WTC11 (cell line): ENCODE results near the gene RAB17. TPM values are rescaled to one million over a fixed set of nuclear protein-coding genes. Genes with fewer than 3 reads are reported as not detected.

Source experiments
- ATAC-seq: fragments of 200-7000 bp; cut with Tn5 transposase; 2 replicates; pipeline ENCODE4 v1.10.0; 2021; ENCODE audit warnings: mild to moderate bottlenecking, moderate library complexity
- CTCF ChIA-PET: fragments of 300-600 bp; sonication (Branson Sonifier 250); formaldehyde crosslinking; loops from one replicate; lab custom pipeline; 2021; ENCODE audit warnings: antibody characterized with exemption; lab: Charles Lee
- POLR2A ChIA-PET: fragments of 350-600 bp; sonication (Branson Sonifier 250); formaldehyde crosslinking; loops from one replicate; lab custom pipeline; 2021; ENCODE audit warnings: antibody characterized with exemption; lab: Charles Lee
- DNase-seq: peaks from one replicate; pipeline ENCODE4 v3.0.0; 2021; ENCODE audit warnings: low spot score
- H3K27ac Mint-ChIP-seq: 2 replicates; pipeline ENCODE4 v1.8.0; 2021; ENCODE audit warnings: mixed read lengths
- H3K27me3 Mint-ChIP-seq: 2 replicates; pipeline ENCODE4 v1.8.0; 2021; ENCODE audit warnings: low read depth, mild to moderate bottlenecking, moderate library complexity, mixed read lengths
- H3K36me3 Mint-ChIP-seq: 2 replicates; pipeline ENCODE4 v1.8.0; 2021; ENCODE audit warnings: mixed read lengths
- H3K4me1 Mint-ChIP-seq: 2 replicates; pipeline ENCODE4 v1.8.0; 2022; ENCODE audit warnings: mixed read lengths
- H3K4me3 Mint-ChIP-seq: 2 replicates; pipeline ENCODE4 v1.8.0; 2021; ENCODE audit warnings: mild to moderate bottlenecking, moderate library complexity, mixed read lengths
- H3K9me3 Mint-ChIP-seq: 2 replicates; pipeline ENCODE4 v1.8.0; 2021; ENCODE audit warnings: mixed read lengths
- ATF6 ChIP-seq: sonication (generic); formaldehyde crosslinking; IDR thresholded peaks from 2 replicates; pipeline ENCODE4 v1.8.1; 2023; ENCODE audit warnings: mild to moderate bottlenecking, missing genetic modification reagents
- CBFB ChIP-seq: sonication (generic); formaldehyde crosslinking; IDR thresholded peaks from 2 replicates; pipeline ENCODE4 v1.8.1; 2022; ENCODE audit warnings: mild to moderate bottlenecking, low read depth, missing genetic modification reagents
- EMX1 ChIP-seq: fragments of 250-450 bp; sonication (Bioruptor Pico); IDR thresholded peaks from 2 replicates; pipeline ENCODE4 v1.8.0; 2021; ENCODE audit warnings: mild to moderate bottlenecking
- FOXK1 ChIP-seq: sonication (generic); formaldehyde crosslinking; IDR thresholded peaks from 2 replicates; pipeline ENCODE4 v1.8.0; 2022; ENCODE audit warnings: mild to moderate bottlenecking, moderate library complexity, missing genetic modification reagents
- FOXP1 ChIP-seq: sonication (generic); formaldehyde crosslinking; IDR thresholded peaks from 2 replicates; pipeline ENCODE4 v1.8.0; 2022; ENCODE audit warnings: missing genetic modification reagents, mild to moderate bottlenecking, moderate library complexity, borderline replicate concordance
- GRHL2 ChIP-seq: fragments of 250-450 bp; sonication (Bioruptor Pico); IDR thresholded peaks from 2 replicates; pipeline ENCODE4 v1.8.0; 2022; ENCODE audit warnings: mild to moderate bottlenecking, moderate library complexity; ENCODE audit not compliant: insufficient replicate concordance, severe bottlenecking
- GTF2I ChIP-seq: fragments of 250-450 bp; sonication (Bioruptor Pico); conservative IDR thresholded peaks from 2 replicates; pipeline ENCODE4 v1.4.0; 2021; ENCODE audit warnings: mild to moderate bottlenecking
- MAX ChIP-seq: sonication (generic); formaldehyde crosslinking; IDR thresholded peaks from 2 replicates; pipeline ENCODE4 v1.8.0; 2022; ENCODE audit warnings: mild to moderate bottlenecking, missing genetic modification reagents
- NFE2L1 ChIP-seq: sonication (generic); formaldehyde crosslinking; IDR thresholded peaks from 2 replicates; pipeline ENCODE4 v1.8.1; 2023; ENCODE audit warnings: missing genetic modification reagents
- NFYB ChIP-seq: sonication (generic); formaldehyde crosslinking; conservative IDR thresholded peaks from 2 replicates; pipeline ENCODE4 v1.8.0; 2022; ENCODE audit warnings: low read depth, missing genetic modification reagents
- NR3C1 ChIP-seq: sonication (generic); formaldehyde crosslinking; conservative IDR thresholded peaks from 2 replicates; pipeline ENCODE4 v1.8.1; 2023; ENCODE audit warnings: low read depth, mild to moderate bottlenecking, missing genetic modification reagents
- PREB ChIP-seq: sonication (generic); formaldehyde crosslinking; IDR thresholded peaks from 2 replicates; pipeline ENCODE4 v1.8.1; 2022; ENCODE audit warnings: mild to moderate bottlenecking, missing genetic modification reagents, moderate library complexity, borderline replicate concordance
- PRRX2 ChIP-seq: fragments of 250-450 bp; sonication (Bioruptor Pico); IDR thresholded peaks from 2 replicates; pipeline ENCODE4 v1.8.0; 2021; ENCODE audit warnings: mild to moderate bottlenecking
- SP1 ChIP-seq: sonication (generic); formaldehyde crosslinking; conservative IDR thresholded peaks from 2 replicates; pipeline ENCODE4 v1.8.1; 2022; ENCODE audit warnings: missing genetic modification reagents
- TP53 ChIP-seq: sonication (generic); formaldehyde crosslinking; IDR thresholded peaks from 2 replicates; pipeline ENCODE4 v1.8.1; 2023; ENCODE audit warnings: mild to moderate bottlenecking, missing genetic modification reagents
- USF1 ChIP-seq: sonication (generic); formaldehyde crosslinking; IDR thresholded peaks from 2 replicates; pipeline ENCODE4 v1.8.0; 2022; ENCODE audit warnings: mild to moderate bottlenecking, missing genetic modification reagents
- USF2 ChIP-seq: sonication (generic); formaldehyde crosslinking; IDR thresholded peaks from 2 replicates; pipeline ENCODE4 v1.8.1; 2023; ENCODE audit warnings: mild to moderate bottlenecking, missing genetic modification reagents, moderate library complexity
- ZBTB43 ChIP-seq: sonication (generic); formaldehyde crosslinking; IDR thresholded peaks from 2 replicates; pipeline ENCODE4 v1.8.1; 2023; ENCODE audit warnings: mild to moderate bottlenecking, missing genetic modification reagents
- ZNF138 ChIP-seq: sonication (generic); formaldehyde crosslinking; conservative IDR thresholded peaks from 2 replicates; pipeline ENCODE4 v1.8.1; 2022; ENCODE audit warnings: mild to moderate bottlenecking, moderate library complexity, missing genetic modification reagents
- ZNF532 ChIP-seq: fragments of 250-450 bp; sonication (Bioruptor Pico); IDR thresholded peaks from 2 replicates; pipeline ENCODE4 v1.9.0; 2021; ENCODE audit warnings: mild to moderate bottlenecking, borderline replicate concordance
- total RNA-seq: library from RNA; stranded (reverse); gene quantifications from 3 replicates; pipeline ENCODE4 v1.2.3, GENCODE V29; 2021

RAB17 gene
- total RNA-seq, 1 experiment from 2014 or later = 140 TPM

- TF ChIP-seq FOXP1 (CRISPR knock-in tag) (peak; percentile 18; the same call in 1 of the 2 replicates), EMX1 (no peak), CBFB (CRISPR knock-in tag) (no peak), ZBTB43 (0 out of 2 replicates have a peak, but pooled peaks have one; percentile 45), GRHL2 (CRISPR knock-in tag) (no peak), USF2 (no peak), GTF2I (CRISPR knock-in tag) (no peak), TP53 (CRISPR knock-in tag) (0 out of 2 replicates have a peak, but pooled peaks have one; percentile 35), ZNF532 (CRISPR knock-in tag) (no peak)
Observed at GRCh38 chr2:237626813-237627440, 36.4 kb upstream of the RAB17 start (continued).

GRCh38 chr2:237625777-237626176, 35.2 kb upstream of the RAB17 start:
- Mint-ChIP-seq H3K9me3 (peaks cover 6% of the 10 kb centered on the region), H3K36me3 (peaks cover 11% of the 10 kb centered on the region), H3K4me1 (peaks cover 35% of the 10 kb centered on the region), H3K27me3 (peaks cover 43% of the 10 kb centered on the region), H3K4me3 (peak overlapping the region; percentile 76), H3K27ac (no peak overlapping the region)
- DNase-seq (no peak), ATAC-seq (no peak)
- ChIA-PET CTCF (interaction anchor here (1.0 to 2.2 kb wide), 5 partner anchors 11 to 149 kb away, joined by 3 to 12 read pairs (median 6); no protein-coding TSS in a partner anchor), POLR2A (interaction anchor here (0.6 kb wide), 1 partner anchor 12 kb away, joined by 3 read pairs; no protein-coding TSS in a partner anchor)
- no peak for TF ChIP-seq CBFB (CRISPR knock-in tag)
- no peak for TF ChIP-seq TP53 (CRISPR knock-in tag)
- TF ChIP-seq PRRX2 (CRISPR knock-in tag) = no peak
- TF ChIP-seq EMX1 = no peak
- no peak for TF ChIP-seq ATF6 (CRISPR knock-in tag)
- no peak for TF ChIP-seq NFE2L1 (CRISPR knock-in tag)
- TF ChIP-seq NFYB (CRISPR knock-in tag) = no peak
- TF ChIP-seq SP1 (CRISPR knock-in tag) = no peak
- TF ChIP-seq USF1 (CRISPR knock-in tag) = no peak
- no peak for TF ChIP-seq GRHL2 (CRISPR knock-in tag)
- no peak for TF ChIP-seq ZBTB43
- no peak for TF ChIP-seq NR3C1
- TF ChIP-seq ZNF138 (CRISPR knock-in tag) = no peak
- TF ChIP-seq PREB (CRISPR knock-in tag) = no peak
- no peak for TF ChIP-seq FOXK1 (CRISPR knock-in tag)
- TF ChIP-seq MAX (CRISPR knock-in tag) = no peak
- TF ChIP-seq GTF2I (CRISPR knock-in tag) = no peak
